H1 (cell line): Measurements from ENCODE around the gene ZNF629. TPM values are rescaled to one million over a fixed set of nuclear protein-coding genes. Genes with fewer than 3 reads are reported as not detected.

Experiments
- CTCF ChIA-PET: fragments of 300-600 bp; sonication (Branson Sonifier 250); formaldehyde crosslinking; loops from one replicate; lab custom pipeline; 2021; ENCODE audit not compliant: partially characterized antibody; lab: Charles Lee
- POLR2A ChIA-PET: fragments of 300-600 bp; sonication (Branson Sonifier 250); formaldehyde crosslinking; loops from one replicate; lab custom pipeline; 2021; ENCODE audit warnings: inconsistent platforms; ENCODE audit not compliant: partially characterized antibody; lab: Charles Lee
- DNase-seq, 2 experiments: peaks; one replicate each; pipeline versions ENCODE4 v3.0.0 to v3.0.0-alpha.2; 2010 to 2022; ENCODE audit warnings: low spot score in 2 of 2, low read depth in 1 of 2, mixed read lengths in 1 of 2
- FAIRE-seq: peaks from 2 replicates; lab custom pipeline; 2011; peaks lifted over from hg19 to GRCh38; lab: Jason Lieb, UNC
- H2AFZ ChIP-seq: 2 replicates; pipeline ENCODE4 v1.8.1; 2012; ENCODE audit warnings: low read length, inconsistent platforms
- H2AK5ac ChIP-seq: 2 replicates; pipeline ENCODE4 v1.6.1; 2013; ENCODE audit warnings: low read depth, low read length
- H2BK120ac ChIP-seq: replicated peaks from 2 replicates; pipeline ENCODE3; 2013; ENCODE audit warnings: low read depth, low read length, inconsistent platforms
- H2BK12ac ChIP-seq: 2 replicates; pipeline ENCODE4 v1.6.1; 2013; ENCODE audit warnings: low read depth, low read length
- H2BK15ac ChIP-seq: 2 replicates; pipeline ENCODE4 v1.6.1; 2013; ENCODE audit warnings: low read length
- H2BK20ac ChIP-seq: 2 replicates; pipeline ENCODE4 v1.6.1; 2013; ENCODE audit warnings: low read length
- H2BK5ac ChIP-seq: 2 replicates; pipeline ENCODE4 v1.6.1; 2013; ENCODE audit warnings: low read depth, low read length
- H3K14ac ChIP-seq: 2 replicates; pipeline ENCODE4 v1.6.1; 2013; ENCODE audit warnings: inconsistent platforms; ENCODE audit not compliant: insufficient read length
- H3K18ac ChIP-seq: 2 replicates; pipeline ENCODE4 v1.6.1; 2013; ENCODE audit warnings: low read length; ENCODE audit errors: extremely low read depth
- H3K23ac ChIP-seq: 2 replicates; pipeline ENCODE4 v1.6.1; 2013; ENCODE audit warnings: inconsistent platforms; ENCODE audit not compliant: insufficient read length
- H3K23me2 ChIP-seq: 2 replicates; pipeline ENCODE4 v1.6.1; 2013; ENCODE audit warnings: low read depth, low read length
- H3K27ac ChIP-seq: 2 replicates; pipeline ENCODE4 v1.6.1; 2011; ENCODE audit warnings: low read depth, low read length, inconsistent platforms
- H3K27me3 ChIP-seq, 4 experiments: replicated peaks in 1 of 4; 1 replicate in 1 of 4; 2 replicates in 3 of 4; pipeline versions ENCODE4 v1.6.1 to v1.8.1; 2011 to 2013; ENCODE audit warnings: low read length in 3 of 4, mild to moderate bottlenecking in 3 of 4, inconsistent platforms in 2 of 4, mixed read lengths in 2 of 4, moderate library complexity in 1 of 4; ENCODE audit not compliant: control insufficient read depth in 3 of 4, insufficient read depth in 3 of 4; ENCODE audit errors: extremely low read depth in 1 of 4
- H3K36me3 ChIP-seq, 4 experiments: 2 replicates each; pipeline versions ENCODE4 v1.6.1 to v1.8.1; 2011 to 2013; ENCODE audit warnings: mild to moderate bottlenecking in 4 of 4, low read length in 3 of 4, moderate library complexity in 2 of 4, control low read depth in 1 of 4, inconsistent platforms in 1 of 4; ENCODE audit not compliant: insufficient read depth in 4 of 4, control insufficient read depth in 2 of 4
- H3K4ac ChIP-seq: replicated peaks from 2 replicates; pipeline ENCODE3; 2013; ENCODE audit warnings: low read length, low read depth, mixed read lengths, inconsistent platforms; ENCODE audit not compliant: insufficient read length
- H3K4me1 ChIP-seq, 4 experiments: replicated peaks in 1 of 4; 1 replicate in 1 of 4; 2 replicates in 3 of 4; pipeline versions ENCODE4 v1.6.1 to v1.8.1; 2011 to 2013; ENCODE audit warnings: low read length in 3 of 4, inconsistent platforms in 2 of 4, mixed read lengths in 1 of 4; ENCODE audit not compliant: insufficient read depth in 4 of 4, control insufficient read depth in 3 of 4
- H3K4me2 ChIP-seq, 2 experiments: 2 replicates each; pipeline versions ENCODE4 v1.6.1 to v1.8.1; 2011 to 2013; ENCODE audit warnings: low read depth in 2 of 2, low read length in 2 of 2, control low read depth in 1 of 2, inconsistent platforms in 1 of 2, mild to moderate bottlenecking in 1 of 2; ENCODE audit not compliant: insufficient read depth in 1 of 2
- H3K4me3 ChIP-seq, 4 experiments: fragments of 200-600, 300-600 bp in 1 of 4; sonication (generic), shearing (Covaris generic), sonication (Bioruptor Twin) in 1 of 4; 2 replicates each; pipeline versions ENCODE4 v1.5.1 to v1.8.1; 2011 to 2016; ENCODE audit warnings: low read length in 4 of 4, low read depth in 3 of 4, control low read depth in 2 of 4, inconsistent platforms in 2 of 4, mild to moderate bottlenecking in 2 of 4, mixed read lengths in 1 of 4, moderate library complexity in 1 of 4; ENCODE audit not compliant: insufficient read depth in 2 of 4; ENCODE audit errors: extremely low read depth in 1 of 4
- H3K56ac ChIP-seq: replicated peaks from 2 replicates; pipeline ENCODE3; 2013; ENCODE audit warnings: low read depth, mild to moderate bottlenecking, mixed read lengths, low read length, inconsistent platforms; ENCODE audit not compliant: insufficient read length
- H3K79me1 ChIP-seq: 2 replicates; pipeline ENCODE4 v1.6.1; 2013; ENCODE audit warnings: low read depth, low read length, control low read depth
- H3K79me2 ChIP-seq, 2 experiments: 2 replicates each; pipeline versions ENCODE4 v1.6.1 to v1.8.1; 2012 to 2013; ENCODE audit warnings: low read length in 2 of 2, mild to moderate bottlenecking in 2 of 2, inconsistent platforms in 1 of 2; ENCODE audit not compliant: insufficient read depth in 2 of 2, control insufficient read depth in 1 of 2
- H3K9ac ChIP-seq, 4 experiments: replicated peaks in 1 of 4; 1 replicate in 1 of 4; 2 replicates in 3 of 4; pipeline versions ENCODE4 v1.6.1 to v1.8.1; 2011 to 2013; ENCODE audit warnings: low read depth in 3 of 4, low read length in 3 of 4, control low read depth in 2 of 4, mild to moderate bottlenecking in 2 of 4, moderate library complexity in 2 of 4, inconsistent platforms in 1 of 4; ENCODE audit errors: extremely low read depth in 1 of 4
- H3K9me3 ChIP-seq, 2 experiments: 2 replicates each; pipeline versions ENCODE4 v1.6.1 to v1.8.1; 2012 to 2013; ENCODE audit warnings: mild to moderate bottlenecking in 2 of 2, moderate library complexity in 2 of 2, control low read depth in 1 of 2, inconsistent platforms in 1 of 2, low read depth in 1 of 2, low read length in 1 of 2, mixed read lengths in 1 of 2; ENCODE audit not compliant: insufficient read depth in 2 of 2
- H4K20me1 ChIP-seq, 2 experiments: replicated peaks in 1 of 2; 2 replicates each; pipeline versions ENCODE3 to v1.8.1; 2011 to 2013; ENCODE audit warnings: inconsistent platforms in 2 of 2, low read length in 2 of 2, mild to moderate bottlenecking in 1 of 2; ENCODE audit not compliant: insufficient read depth in 2 of 2, control insufficient read depth in 1 of 2
- H4K5ac ChIP-seq: 2 replicates; pipeline ENCODE4 v1.6.1; 2013; ENCODE audit warnings: low read length, low read depth, mixed read lengths, inconsistent platforms; ENCODE audit not compliant: insufficient read length
- H4K8ac ChIP-seq: 2 replicates; pipeline ENCODE4 v1.8.0; 2013; ENCODE audit warnings: mild to moderate bottlenecking, moderate library complexity, low read length, inconsistent platforms; ENCODE audit not compliant: insufficient read depth; ENCODE audit errors: extremely low read depth
- H4K91ac ChIP-seq: replicated peaks from 2 replicates; pipeline ENCODE3; 2013; ENCODE audit warnings: low read length, mixed read lengths, inconsistent platforms; ENCODE audit not compliant: insufficient read length
- ASH2L ChIP-seq: fragments of 200-600, 300-600 bp; sonication (generic); IDR thresholded peaks from one replicate; pipeline ENCODE4 v1.7.1; 2017; ENCODE audit warnings: low read length
- CHD2 ChIP-seq: IDR thresholded peaks from 2 replicates; pipeline ENCODE4 v1.6.1; 2012; ENCODE audit warnings: low read length, improper control_type of control experiment
- E2F6 ChIP-seq: IDR thresholded peaks from 2 replicates; pipeline ENCODE4 v1.6.1; 2012; ENCODE audit warnings: inconsistent platforms
- HDAC6 ChIP-seq: IDR thresholded peaks from one replicate; pipeline ENCODE4 v1.7.1; 2012; ENCODE audit warnings: low read depth, mild to moderate bottlenecking, inconsistent platforms, low read length, moderate library complexity
- KDM4A ChIP-seq: IDR thresholded peaks from one replicate; pipeline ENCODE4 v1.7.1; 2012; ENCODE audit warnings: low read depth, mild to moderate bottlenecking, moderate library complexity, low read length, inconsistent platforms; ENCODE audit not compliant: severe bottlenecking
- MAFK ChIP-seq: IDR thresholded peaks from 2 replicates; pipeline ENCODE4 v1.6.1; 2012; ENCODE audit warnings: low read depth, mild to moderate bottlenecking, improper control_type of control experiment, low read length
- MAX ChIP-seq: IDR thresholded peaks from 2 replicates; pipeline ENCODE4 v1.6.1; 2012; ENCODE audit warnings: inconsistent platforms
- NANOG ChIP-seq: IDR thresholded peaks from 2 replicates; pipeline ENCODE4 v1.6.1; 2011; ENCODE audit warnings: low read length, low read depth, mild to moderate bottlenecking, inconsistent platforms; ENCODE audit not compliant: insufficient read depth, poor library complexity, severe bottlenecking
- RBBP5 ChIP-seq: IDR thresholded peaks from 2 replicates; pipeline ENCODE4 v1.7.1; 2012; ENCODE audit warnings: low read depth, mild to moderate bottlenecking, inconsistent platforms, low read length, moderate library complexity, borderline replicate concordance
- RFX5 ChIP-seq: IDR thresholded peaks from 2 replicates; pipeline ENCODE4 v1.6.1; 2011; ENCODE audit warnings: low read depth, low read length, improper control_type of control experiment, borderline replicate concordance
- WGBS, 2 experiments: shearing (Covaris generic) in 1 of 2; methylation state at CpG; one replicate each; pipeline versions ENCODE4 v1.1.6 to v1.1.7; 2013 to 2015; ENCODE audit warnings: low lambda C conversion rate in 2 of 2, mixed read lengths in 2 of 2, inconsistent platforms in 1 of 2, low coverage in 1 of 2, missing lambda C conversion rate in 1 of 2; ENCODE audit not compliant: insufficient replicate concordance in 2 of 2, insufficient coverage in 1 of 2, insufficient read length in 1 of 2; ENCODE audit errors: extremely low coverage in 1 of 2, missing lambda C conversion rate in 1 of 2; 5-methylcytosine and 5-hydroxymethylcytosine counted together
- polyA plus RNA-seq, 7 experiments: library from polyadenylated mRNA; depleted of rRNA in 3 of 7; stranded (reverse) in 5 of 7; unstranded in 2 of 7; fragments of >200 nt in 5 of 7; fragments of 200-250 nt in 2 of 7; gene quantifications; 1 replicate in 5 of 7; 2 replicates in 1 of 7; 4 replicates in 1 of 7; pipeline versions ENCODE4 v1.2.1 to v1.2.3, GENCODE V29; 2011 to 2013; ENCODE audit warnings: missing spikeins in 2 of 7, mixed read lengths in 2 of 7
- total RNA-seq: library from RNA; stranded (reverse); fragmentation: NEBNext Ultra II Directional; extraction: Animal tissue kit (Norgen Biotek cat#: 25700); gene quantifications from 2 replicates; pipeline ENCODE4 v1.2.1, GENCODE V29; 2021

The ZNF629 gene
- total and polyA plus RNA-seq, 2 of the 8 experiments (the other 6 are each of a cell fraction or from before 2014, with no cell fraction given), result 11.0 to 19.5 TPM

DNA sequence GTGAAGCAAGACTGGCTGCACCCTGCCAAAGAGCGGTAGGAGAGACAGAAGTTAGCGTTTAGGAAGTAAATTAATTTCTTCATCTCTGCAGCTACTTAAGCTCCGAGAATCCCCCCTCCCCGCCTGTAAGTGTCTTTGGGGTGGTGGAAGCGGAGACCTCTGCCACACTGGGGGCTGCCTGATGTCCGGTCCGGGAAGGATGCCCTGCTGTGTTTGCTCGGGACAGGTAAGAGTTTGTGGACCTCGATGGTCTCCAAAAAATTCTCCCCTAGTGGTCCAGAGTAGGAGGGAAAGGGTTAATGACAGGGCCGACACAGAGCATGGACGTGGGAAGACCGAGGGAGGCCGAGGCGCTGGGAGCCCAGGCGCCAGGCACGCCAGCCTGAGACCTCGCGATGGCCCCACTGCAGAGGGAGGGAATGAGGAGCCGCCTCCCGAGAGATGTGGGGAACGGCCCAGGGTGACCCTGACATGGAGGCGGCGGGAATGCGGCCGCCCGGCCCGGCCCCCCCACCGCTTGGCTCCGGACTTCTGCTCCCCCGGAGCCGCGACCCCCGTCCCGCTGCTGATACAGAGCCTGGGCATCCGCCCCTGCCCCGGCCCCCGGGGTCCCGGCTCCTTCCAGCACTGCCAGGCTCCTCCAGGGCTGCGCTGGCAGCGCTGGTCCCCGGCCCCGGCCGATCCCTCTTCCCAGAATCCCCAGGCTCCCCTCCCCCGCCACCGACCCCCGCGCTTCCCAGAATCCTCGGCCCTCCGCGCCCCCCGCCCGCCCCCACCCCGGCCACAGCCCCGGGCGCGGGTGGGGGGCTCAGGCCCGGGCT lies 680 bp downstream of the ZNF629 start:
- Histone ChIP-seq H3K23me2 (peaks cover 9% of the 10 kb centered on the region; the same call in 1 of the 2 replicates), H3K4ac (peak overlapping the region; percentile 23), H2BK5ac (no peak overlapping the region), H3K14ac (no peak overlapping the region), H4K5ac (peak overlapping the region; percentile 48), H3K4me2 (peak overlapping the region; percentile 94), H3K23ac (no peak overlapping the region), H2BK20ac (no peak overlapping the region), H4K20me1 (no peaks in the 10 kb centered on the region), H2BK15ac (no peak overlapping the region), H3K27me3 (no peaks in the 10 kb centered on the region; a peak in 1 of 7 replicates), H3K36me3 (peaks cover 11 to 25% (median 17%) of the 10 kb centered on the region in 4 experiments; a peak in 6 of 8 replicates), H3K9ac (peak overlapping the region; percentile 54 to 79 (median 72)), H2AK5ac (no peak overlapping the region), H3K79me1 (peaks cover 9% of the 10 kb centered on the region), H2AFZ (no peak overlapping the region), H3K56ac (peak overlapping the region; percentile 86), H3K4me3 (peak overlapping the region; percentile 70 to 99 (median 84)), H2BK12ac (no peak overlapping the region), H4K91ac (no peak overlapping the region), H3K18ac (peak overlapping the region; percentile 78), H4K8ac (peak overlapping the region; percentile 87), H3K79me2 (peaks cover 0 to 17% of the 10 kb centered on the region in 2 experiments; a peak in 2 of 4 replicates), H3K9me3 (no peaks in the 10 kb centered on the region), H3K27ac (peak overlapping the region; percentile 3; the same call in 1 of the 2 replicates), H3K4me1 (peaks cover 0 to 8% (median 0%) of the 10 kb centered on the region in 4 experiments; a peak in 2 of 7 replicates), H2BK120ac (no peak overlapping the region)
- WGBS, 2 experiments, result 19% methylated on average over 17 of the region's 57 CpGs; no CpG with 5 or more reads in 1 of the 2 experiments
- ChIA-PET CTCF (interaction anchor here (1.1 to 1.5 kb wide), 5 partner anchors 7 to 110 kb away, joined by 3 to 8 read pairs (median 3); no protein-coding TSS in a partner anchor), POLR2A (interaction anchor here (0.5 to 2.8 kb wide), 16 partner anchors 8 to 115 kb away, joined by 3 to 40 read pairs (median 4); no protein-coding TSS in a partner anchor)
- peak in 1 of 2 experiments; percentile 62 for DNase-seq
- no peak for FAIRE-seq
- TF ChIP-seq KDM4A (peak; percentile 26), RBBP5 (0 out of 2 replicates have a peak, but pooled peaks have one; percentile 1), MAX (0 out of 2 replicates have a peak, but pooled peaks have one; percentile 10), E2F6 (0 out of 2 replicates have a peak, but pooled peaks have one; percentile 17), ASH2L (peak; percentile 21), HDAC6 (no peak), NANOG (no peak), CHD2 (peak; percentile 75), MAFK (no peak), RFX5 (no peak)
